K562 (cell line): Measurements from ENCODE around the gene BCL7C. TPM values are rescaled to one million over a fixed set of nuclear protein-coding genes. Genes with fewer than 3 reads are reported as not detected.

Experiments
- BRD4 ChIP-seq: fragments of 200-600 bp; sonication (generic); IDR thresholded peaks from 2 replicates; pipeline ENCODE4 v1.6.1; 2017; ENCODE audit warnings: inconsistent platforms
- CCNT2 ChIP-seq: IDR thresholded peaks from 2 replicates; pipeline ENCODE4 v1.6.1; 2011; ENCODE audit warnings: borderline replicate concordance, low read depth, mild to moderate bottlenecking, moderate library complexity, mixed read lengths, low read length; ENCODE audit not compliant: insufficient read length; ENCODE audit errors: extremely low read depth
- HCFC1 ChIP-seq: IDR thresholded peaks from 2 replicates; pipeline ENCODE4 v1.6.1; 2012; ENCODE audit warnings: low read depth, low read length, improper control_type of control experiment
- HDAC1 ChIP-seq, 2 experiments: fragments of 450-650 bp; IDR thresholded peaks; 2 replicates each; pipeline ENCODE4 v1.6.1; 2016 to 2017; ENCODE audit warnings: inconsistent platforms in 1 of 2, mild to moderate bottlenecking in 1 of 2, moderate library complexity in 1 of 2
- HDGF ChIP-seq: fragments of 450-650 bp; IDR thresholded peaks from 2 replicates; pipeline ENCODE4 v1.6.1; 2016
- MYBL2 ChIP-seq, 2 experiments: fragments of 450-650 bp in 1 of 2; sonication (generic) in 1 of 2; formaldehyde crosslinking in 1 of 2; IDR thresholded peaks; 2 replicates each; pipeline versions ENCODE4 v1.6.1 to v1.8.1; 2017 to 2022; ENCODE audit warnings: borderline replicate concordance in 1 of 2, inconsistent platforms in 1 of 2, low read depth in 1 of 2, mild to moderate bottlenecking in 1 of 2, missing genetic modification reagents in 1 of 2, moderate library complexity in 1 of 2
- RBBP5 ChIP-seq: fragments of 200-600 bp; sonication (generic); IDR thresholded peaks from 2 replicates; pipeline ENCODE4 v1.6.1; 2012; ENCODE audit warnings: borderline replicate concordance, mild to moderate bottlenecking, low read length, control low read depth, inconsistent platforms; ENCODE audit not compliant: insufficient read depth, poor library complexity, severe bottlenecking
- polyA plus RNA-seq, 8 experiments: library from polyadenylated mRNA; depleted of rRNA in 4 of 8; stranded (reverse) in 5 of 8; unstranded in 3 of 8; fragments of >200 nt; fragmentation: Nextera tagmentation in 2 of 8; fragmentation: Illumina TruSeq in 1 of 8; extraction: Ambion mirVana in 2 of 8; extraction: Trizol in 1 of 8; gene quantifications; 2 replicates each; pipeline versions ENCODE4 v1.2.1 to v1.2.3, GENCODE V29; 2011 to 2014; ENCODE audit warnings: inconsistent platforms in 1 of 8, missing spikeins in 1 of 8
- total RNA-seq, 7 experiments: library from RNA; depleted of rRNA in 6 of 7; stranded (reverse); fragments of >200 nt in 6 of 7; fragmentation: Illumina TruSeq in 2 of 7; extraction: Trizol in 2 of 7; gene quantifications; 2 replicates each; pipeline versions ENCODE4 v1.2.1 to v1.2.3, GENCODE V29; 2011 to 2021; ENCODE audit warnings: low replicate concordance in 1 of 7
- TF ChIP-seq, protein P1 (sequence below): fragments of 450-650 bp; IDR thresholded peaks from 2 replicates; pipeline ENCODE4 v1.6.1; 2017; ENCODE audit warnings: antibody characterized with exemption, mild to moderate bottlenecking
- TF ChIP-seq, protein P2 (sequence below), 3 experiments: IDR thresholded peaks in 2 of 3; conservative IDR thresholded peaks in 1 of 3; 2 replicates each; pipeline ENCODE4 v1.5.1; 2011 to 2012; ENCODE audit warnings: low read length in 3 of 3, mild to moderate bottlenecking in 3 of 3, control low read depth in 2 of 3, improper control_type of control experiment in 1 of 3, inconsistent platforms in 1 of 3, low read depth in 1 of 3, mixed read lengths in 1 of 3, moderate library complexity in 1 of 3; ENCODE audit not compliant: insufficient read depth in 2 of 3
- TF ChIP-seq, protein P3 (sequence below): fragments of 450-650 bp; IDR thresholded peaks from 2 replicates; pipeline ENCODE4 v1.6.1; 2016; ENCODE audit warnings: borderline replicate concordance

Gene BCL7C
- total and polyA plus RNA-seq, 9 of the 15 experiments (the other 6 are each of a cell fraction or from before 2014, with no cell fraction given), result 1.7 to 85.8 (median 19.6) TPM

DNA sequence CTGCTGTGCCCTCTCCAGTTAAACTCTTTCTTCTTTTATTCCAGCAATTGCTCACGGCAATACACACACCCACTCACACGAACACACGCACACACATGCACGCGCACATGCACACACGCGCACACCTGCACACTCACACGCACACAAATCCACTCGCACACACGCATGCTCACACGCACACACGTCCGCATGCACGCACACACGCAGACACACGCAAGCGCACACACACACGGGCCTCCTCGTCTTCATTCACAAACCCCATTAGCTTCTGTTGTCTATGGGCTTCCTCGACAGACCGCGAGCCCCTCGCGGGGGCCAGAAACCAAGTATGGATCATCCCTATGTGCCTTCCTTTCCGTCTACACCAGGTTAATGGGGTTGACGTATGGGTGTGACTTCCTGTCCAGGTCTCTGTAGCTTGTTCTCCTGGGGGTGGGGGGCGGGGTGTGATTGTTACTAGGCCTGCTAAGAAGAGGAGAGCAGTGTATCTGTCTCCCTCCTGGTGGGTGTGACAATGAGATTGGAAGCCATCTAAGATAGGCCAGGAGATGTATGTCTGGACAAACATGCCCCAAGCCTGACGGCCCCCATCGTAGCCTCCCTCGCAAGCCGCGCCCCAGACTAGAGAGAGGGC lies 1.9 kb upstream of the BCL7C start (continued):
- TF ChIP-seq, protein P1, sequence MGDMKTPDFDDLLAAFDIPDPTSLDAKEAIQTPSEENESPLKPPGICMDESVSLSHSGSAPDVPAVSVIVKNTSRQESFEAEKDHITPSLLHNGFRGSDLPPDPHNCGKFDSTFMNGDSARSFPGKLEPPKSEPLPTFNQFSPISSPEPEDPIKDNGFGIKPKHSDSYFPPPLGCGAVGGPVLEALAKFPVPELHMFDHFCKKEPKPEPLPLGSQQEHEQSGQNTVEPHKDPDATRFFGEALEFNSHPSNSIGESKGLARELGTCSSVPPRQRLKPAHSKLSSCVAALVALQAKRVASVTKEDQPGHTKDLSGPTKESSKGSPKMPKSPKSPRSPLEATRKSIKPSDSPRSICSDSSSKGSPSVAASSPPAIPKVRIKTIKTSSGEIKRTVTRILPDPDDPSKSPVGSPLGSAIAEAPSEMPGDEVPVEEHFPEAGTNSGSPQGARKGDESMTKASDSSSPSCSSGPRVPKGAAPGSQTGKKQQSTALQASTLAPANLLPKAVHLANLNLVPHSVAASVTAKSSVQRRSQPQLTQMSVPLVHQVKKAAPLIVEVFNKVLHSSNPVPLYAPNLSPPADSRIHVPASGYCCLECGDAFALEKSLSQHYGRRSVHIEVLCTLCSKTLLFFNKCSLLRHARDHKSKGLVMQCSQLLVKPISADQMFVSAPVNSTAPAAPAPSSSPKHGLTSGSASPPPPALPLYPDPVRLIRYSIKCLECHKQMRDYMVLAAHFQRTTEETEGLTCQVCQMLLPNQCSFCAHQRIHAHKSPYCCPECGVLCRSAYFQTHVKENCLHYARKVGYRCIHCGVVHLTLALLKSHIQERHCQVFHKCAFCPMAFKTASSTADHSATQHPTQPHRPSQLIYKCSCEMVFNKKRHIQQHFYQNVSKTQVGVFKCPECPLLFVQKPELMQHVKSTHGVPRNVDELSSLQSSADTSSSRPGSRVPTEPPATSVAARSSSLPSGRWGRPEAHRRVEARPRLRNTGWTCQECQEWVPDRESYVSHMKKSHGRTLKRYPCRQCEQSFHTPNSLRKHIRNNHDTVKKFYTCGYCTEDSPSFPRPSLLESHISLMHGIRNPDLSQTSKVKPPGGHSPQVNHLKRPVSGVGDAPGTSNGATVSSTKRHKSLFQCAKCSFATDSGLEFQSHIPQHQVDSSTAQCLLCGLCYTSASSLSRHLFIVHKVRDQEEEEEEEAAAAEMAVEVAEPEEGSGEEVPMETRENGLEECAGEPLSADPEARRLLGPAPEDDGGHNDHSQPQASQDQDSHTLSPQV, result peak; percentile 72; the same call in 1 of the 2 replicates
- no peak for TF ChIP-seq CCNT2
- TF ChIP-seq HDGF, result peak; percentile 92
- no peak for TF ChIP-seq BRD4
- TF ChIP-seq MYBL2 (IDR thresholded peaks at IDR 0.05; ENCODE audit: low read depth), result peak; percentile 13; the same call in 1 of the 2 replicates
- no peak for TF ChIP-seq MYBL2 (CRISPR knock-in tag; IDR thresholded peaks at IDR 0.05; ENCODE audit: borderline replicate concordance)
- TF ChIP-seq, protein P2, sequence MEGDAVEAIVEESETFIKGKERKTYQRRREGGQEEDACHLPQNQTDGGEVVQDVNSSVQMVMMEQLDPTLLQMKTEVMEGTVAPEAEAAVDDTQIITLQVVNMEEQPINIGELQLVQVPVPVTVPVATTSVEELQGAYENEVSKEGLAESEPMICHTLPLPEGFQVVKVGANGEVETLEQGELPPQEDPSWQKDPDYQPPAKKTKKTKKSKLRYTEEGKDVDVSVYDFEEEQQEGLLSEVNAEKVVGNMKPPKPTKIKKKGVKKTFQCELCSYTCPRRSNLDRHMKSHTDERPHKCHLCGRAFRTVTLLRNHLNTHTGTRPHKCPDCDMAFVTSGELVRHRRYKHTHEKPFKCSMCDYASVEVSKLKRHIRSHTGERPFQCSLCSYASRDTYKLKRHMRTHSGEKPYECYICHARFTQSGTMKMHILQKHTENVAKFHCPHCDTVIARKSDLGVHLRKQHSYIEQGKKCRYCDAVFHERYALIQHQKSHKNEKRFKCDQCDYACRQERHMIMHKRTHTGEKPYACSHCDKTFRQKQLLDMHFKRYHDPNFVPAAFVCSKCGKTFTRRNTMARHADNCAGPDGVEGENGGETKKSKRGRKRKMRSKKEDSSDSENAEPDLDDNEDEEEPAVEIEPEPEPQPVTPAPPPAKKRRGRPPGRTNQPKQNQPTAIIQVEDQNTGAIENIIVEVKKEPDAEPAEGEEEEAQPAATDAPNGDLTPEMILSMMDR (IDR thresholded peaks at IDR 0.05 in 2 of 3, conservative IDR thresholded peaks at IDR 0.05 in 1 of 3; ENCODE audit: insufficient read depth in 2 of 3, low read depth in 1 of 3, low read length in 3 of 3), result no peak
- peak in 1 of 2 experiments; percentile 65; a peak in 2 of 4 replicates for TF ChIP-seq HDAC1 (IDR thresholded peaks at IDR 0.05)
- TF ChIP-seq HCFC1, result no peak
- peak; percentile 38 for TF ChIP-seq RBBP5
- TF ChIP-seq, protein P3, sequence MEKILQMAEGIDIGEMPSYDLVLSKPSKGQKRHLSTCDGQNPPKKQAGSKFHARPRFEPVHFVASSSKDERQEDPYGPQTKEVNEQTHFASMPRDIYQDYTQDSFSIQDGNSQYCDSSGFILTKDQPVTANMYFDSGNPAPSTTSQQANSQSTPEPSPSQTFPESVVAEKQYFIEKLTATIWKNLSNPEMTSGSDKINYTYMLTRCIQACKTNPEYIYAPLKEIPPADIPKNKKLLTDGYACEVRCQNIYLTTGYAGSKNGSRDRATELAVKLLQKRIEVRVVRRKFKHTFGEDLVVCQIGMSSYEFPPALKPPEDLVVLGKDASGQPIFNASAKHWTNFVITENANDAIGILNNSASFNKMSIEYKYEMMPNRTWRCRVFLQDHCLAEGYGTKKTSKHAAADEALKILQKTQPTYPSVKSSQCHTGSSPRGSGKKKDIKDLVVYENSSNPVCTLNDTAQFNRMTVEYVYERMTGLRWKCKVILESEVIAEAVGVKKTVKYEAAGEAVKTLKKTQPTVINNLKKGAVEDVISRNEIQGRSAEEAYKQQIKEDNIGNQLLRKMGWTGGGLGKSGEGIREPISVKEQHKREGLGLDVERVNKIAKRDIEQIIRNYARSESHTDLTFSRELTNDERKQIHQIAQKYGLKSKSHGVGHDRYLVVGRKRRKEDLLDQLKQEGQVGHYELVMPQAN, result peak; percentile 31; the same call in 1 of the 2 replicates
